GM12872 (cell line): Measurements from ENCODE around the gene NSD2.

Experiments used
- TF ChIP-seq, protein P1 (sequence below): IDR thresholded peaks from 3 replicates; pipeline ENCODE4 v1.5.1; 2011; ENCODE audit warnings: low read depth, mild to moderate bottlenecking, low read length, moderate library complexity; ENCODE audit not compliant: insufficient read depth

Gene NSD2

DNA sequence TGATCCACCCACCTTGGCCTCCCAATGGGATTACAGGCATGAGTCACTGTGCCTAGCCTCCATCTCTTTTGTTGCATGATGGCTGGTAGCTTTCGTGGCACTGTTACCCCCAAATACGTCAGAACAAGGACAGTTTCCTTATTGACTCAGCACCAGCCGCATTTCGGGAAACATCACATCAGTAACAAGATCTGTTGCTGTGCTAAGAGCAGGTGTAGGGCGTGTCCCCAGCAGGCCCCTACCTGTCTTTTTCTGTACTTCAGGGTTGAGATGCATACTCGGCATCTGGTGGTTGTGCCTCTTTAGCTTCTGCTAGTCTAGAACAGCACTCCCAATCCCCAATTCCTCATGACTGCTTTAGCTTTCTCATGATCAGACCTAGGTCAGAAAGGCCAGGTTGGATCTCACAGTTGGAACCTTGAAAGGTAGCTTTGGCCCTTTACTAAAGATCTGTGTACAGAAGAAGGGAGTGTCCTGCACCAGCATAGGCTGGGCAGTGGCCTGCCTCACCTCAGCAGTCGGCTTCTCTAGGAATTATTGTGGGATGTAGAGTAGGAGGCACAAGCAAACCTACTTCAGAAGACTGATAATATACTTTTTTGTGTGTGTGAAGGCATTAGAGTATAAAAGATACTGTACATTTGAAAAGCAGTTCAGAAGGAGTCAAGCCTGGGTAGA lies 36.8 kb downstream of the NSD2 start:
- TF ChIP-seq, protein P1, sequence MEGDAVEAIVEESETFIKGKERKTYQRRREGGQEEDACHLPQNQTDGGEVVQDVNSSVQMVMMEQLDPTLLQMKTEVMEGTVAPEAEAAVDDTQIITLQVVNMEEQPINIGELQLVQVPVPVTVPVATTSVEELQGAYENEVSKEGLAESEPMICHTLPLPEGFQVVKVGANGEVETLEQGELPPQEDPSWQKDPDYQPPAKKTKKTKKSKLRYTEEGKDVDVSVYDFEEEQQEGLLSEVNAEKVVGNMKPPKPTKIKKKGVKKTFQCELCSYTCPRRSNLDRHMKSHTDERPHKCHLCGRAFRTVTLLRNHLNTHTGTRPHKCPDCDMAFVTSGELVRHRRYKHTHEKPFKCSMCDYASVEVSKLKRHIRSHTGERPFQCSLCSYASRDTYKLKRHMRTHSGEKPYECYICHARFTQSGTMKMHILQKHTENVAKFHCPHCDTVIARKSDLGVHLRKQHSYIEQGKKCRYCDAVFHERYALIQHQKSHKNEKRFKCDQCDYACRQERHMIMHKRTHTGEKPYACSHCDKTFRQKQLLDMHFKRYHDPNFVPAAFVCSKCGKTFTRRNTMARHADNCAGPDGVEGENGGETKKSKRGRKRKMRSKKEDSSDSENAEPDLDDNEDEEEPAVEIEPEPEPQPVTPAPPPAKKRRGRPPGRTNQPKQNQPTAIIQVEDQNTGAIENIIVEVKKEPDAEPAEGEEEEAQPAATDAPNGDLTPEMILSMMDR = no peak

DNA sequence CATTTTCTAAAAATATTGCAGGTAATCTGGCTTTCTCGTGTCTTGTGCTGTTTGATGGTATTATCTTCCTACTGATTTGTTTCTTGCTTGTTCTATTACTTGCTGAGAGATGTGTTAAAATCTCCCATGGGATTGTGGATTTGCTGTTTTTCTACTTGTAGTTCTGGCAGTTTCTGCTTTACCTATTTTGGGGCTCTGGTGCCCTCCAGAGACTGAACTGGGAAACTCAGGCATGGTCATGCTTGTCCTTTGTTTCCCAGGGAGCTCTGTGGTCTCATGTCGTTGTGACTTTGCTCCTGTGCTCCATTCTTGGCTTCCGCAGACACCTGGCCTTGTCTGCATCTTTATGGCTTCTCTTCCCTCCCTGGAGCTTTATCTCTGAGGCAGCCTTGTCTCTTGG lies 39.5 kb downstream of the NSD2 start:
- TF ChIP-seq, protein P1 = peak; percentile 59

DNA sequence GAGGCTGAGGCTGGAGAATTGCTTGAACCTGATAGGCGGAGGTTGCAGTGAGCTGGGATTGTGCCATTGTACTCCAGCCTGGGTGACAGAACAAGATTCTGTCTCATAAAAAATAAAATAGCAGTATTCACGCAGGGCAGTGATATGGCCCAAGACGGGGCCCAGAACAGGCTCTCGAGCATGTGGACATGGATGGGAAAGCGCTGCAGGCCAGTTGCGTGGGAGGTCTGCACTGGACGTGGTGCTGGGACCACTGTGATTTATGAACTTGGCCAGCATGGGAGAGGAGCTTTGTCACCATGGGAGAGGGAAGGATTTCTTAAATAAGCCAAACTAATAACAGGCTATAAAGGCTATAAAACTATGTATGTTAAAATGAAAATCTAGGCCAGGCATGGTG lies 51.6 kb downstream of the NSD2 start:
- TF ChIP-seq, protein P1 = no peak

DNA sequence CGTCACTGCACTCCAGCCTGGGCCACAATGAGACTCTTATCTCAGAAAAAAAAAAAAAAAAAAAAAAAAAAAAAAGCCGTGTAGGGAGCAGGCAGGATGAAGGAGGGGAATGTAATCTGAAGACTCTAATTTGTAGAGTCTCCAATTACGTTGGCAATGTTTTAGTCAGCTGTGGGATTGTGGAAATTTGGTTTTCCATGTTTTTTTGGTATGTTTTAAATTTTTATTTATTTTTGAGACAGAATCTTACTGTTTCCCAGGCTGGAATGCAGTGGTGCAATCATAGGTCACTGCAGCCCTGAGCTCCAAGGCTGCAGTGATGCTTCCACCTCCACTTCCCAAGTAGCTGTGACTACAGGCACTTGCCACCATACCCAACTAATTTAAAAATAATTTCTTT lies 56.5 kb downstream of the NSD2 start:
- TF ChIP-seq, protein P1 = no peak

DNA sequence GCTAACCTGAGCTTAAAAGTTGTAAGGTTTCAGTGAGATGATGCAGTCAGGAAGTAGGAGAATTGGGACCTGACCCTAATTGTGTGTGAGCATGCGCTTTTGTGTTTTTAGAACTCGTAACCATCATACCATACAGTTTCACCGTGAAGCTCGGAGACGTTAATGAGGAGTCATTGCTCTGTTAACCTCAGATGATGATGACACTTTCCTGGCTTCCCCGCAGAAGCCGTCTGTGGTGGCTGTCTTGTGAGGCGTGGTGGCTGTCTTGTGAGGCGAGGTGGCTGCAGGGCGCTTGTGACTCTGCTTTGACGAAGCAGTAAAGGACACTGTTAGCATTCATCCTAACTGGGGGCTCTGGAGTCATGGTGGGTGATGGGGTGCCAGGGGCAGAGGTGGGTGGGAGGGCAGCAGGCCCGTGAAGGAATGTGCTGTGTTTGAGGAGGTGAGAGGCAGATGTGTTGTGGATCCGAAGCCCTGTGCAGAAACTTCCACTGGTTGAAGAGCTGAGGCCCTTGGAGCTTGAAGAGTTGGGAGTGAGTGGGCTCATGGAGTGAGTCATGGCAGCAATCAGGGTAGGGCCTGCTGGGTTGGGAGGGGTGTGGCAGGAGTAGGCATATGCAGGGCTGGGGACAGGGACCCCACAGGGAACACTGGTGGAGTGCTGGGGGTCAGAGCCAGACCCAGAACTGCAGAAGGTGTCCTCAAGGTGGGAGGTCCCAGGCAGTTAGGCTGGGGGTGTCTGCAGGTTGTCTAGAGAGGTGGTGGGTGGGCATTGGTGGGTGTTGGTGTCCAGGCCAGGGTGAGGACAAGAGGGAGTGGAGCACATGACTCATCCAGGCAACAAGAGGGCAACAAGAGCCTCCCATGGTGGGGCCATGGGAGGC lies 57.4 kb downstream of the NSD2 start:
- TF ChIP-seq, protein P1 = no peak

DNA sequence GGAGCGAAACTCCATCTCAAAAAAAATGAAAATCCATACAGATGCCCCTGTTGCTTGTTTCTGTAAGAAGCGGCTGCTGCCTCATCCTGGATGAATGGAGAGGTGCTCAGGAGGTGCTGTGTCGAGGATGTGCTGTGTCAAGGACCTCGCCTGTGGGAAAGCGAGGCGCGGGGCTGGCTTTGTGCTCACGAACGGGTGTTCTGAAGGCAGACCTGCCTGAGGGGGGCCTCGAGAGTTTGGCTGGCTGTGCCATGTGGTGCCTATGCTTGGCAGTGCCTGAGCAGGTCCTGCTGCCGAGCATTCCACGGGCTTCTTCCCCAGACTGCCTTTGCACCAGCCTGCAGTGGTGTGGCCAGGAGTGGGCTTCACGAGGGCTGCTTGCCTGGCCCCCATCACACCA lies 61.5 kb downstream of the NSD2 start:
- TF ChIP-seq, protein P1 = no peak

DNA sequence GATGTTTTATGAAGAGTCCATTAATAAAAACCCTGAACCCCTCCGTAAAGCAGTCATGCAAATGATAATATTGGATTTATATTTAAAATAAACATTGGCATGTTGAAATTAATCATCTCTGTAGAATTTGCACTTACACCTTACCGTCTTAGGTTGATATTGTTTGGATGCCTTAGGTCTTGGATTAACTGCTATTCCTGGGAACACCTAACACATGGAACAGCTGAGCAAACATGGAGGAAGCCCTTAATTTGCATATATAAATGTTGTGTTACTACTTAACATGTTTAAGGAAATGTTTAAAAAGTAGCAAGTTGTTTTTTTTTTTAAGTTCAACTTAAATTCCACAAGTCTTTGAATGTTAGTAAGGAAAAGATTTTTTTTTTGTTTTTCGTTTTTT lies 62.5 kb downstream of the NSD2 start:
- TF ChIP-seq, protein P1 = no peak
